Measurements from ENCODE around the gene CLDN17. TPM values are rescaled to one million over a fixed set of nuclear protein-coding genes. Genes with fewer than 3 reads are reported as not detected.

CLDN17 gene
- total RNA-seq, 2 donors from 2014 or later = not detected

GRCh38 chr21:30206551-30207251 lies 40.1 kb upstream of the CLDN17 start:
- Histone ChIP-seq H3K27ac (no peak overlapping the region), H3K9me3 (no peaks in the 10 kb centered on the region), H3K4me3 (no peak overlapping the region), H3K27me3 (replicated peaks; ENCODE audit: insufficient read depth) (no peaks in the 10 kb centered on the region), H3K4me1 (ENCODE audit: control insufficient read depth in 1 of 2, low read depth in 2 of 2) (no peaks in the 10 kb centered on the region), H3K36me3 (no peaks in the 10 kb centered on the region)
- DNase-seq (ENCODE audit: low spot score) (no peak), ATAC-seq (ENCODE audit: insufficient number of reproducible peaks, low FRiP score, low read depth) (no peak)
- no peak for TF ChIP-seq CTCF (IDR thresholded peaks at IDR 0.05)

GRCh38 chr21:30200000-30200399 lies 33.4 kb upstream of the CLDN17 start:
- no peaks in the 10 kb centered on the region for H3K27me3 ChIP-seq (replicated peaks; ENCODE audit: insufficient read depth)
- no peak overlapping the region for H3K27ac ChIP-seq
- DNase-seq (ENCODE audit: low spot score) (no peak), ATAC-seq (ENCODE audit: insufficient number of reproducible peaks, low FRiP score, low read depth) (no peak)
- H3K9me3 ChIP-seq = no peaks in the 10 kb centered on the region
- H3K36me3 ChIP-seq = no peaks in the 10 kb centered on the region
- TF ChIP-seq CTCF (IDR thresholded peaks at IDR 0.05) = no peak
- H3K4me1 ChIP-seq (ENCODE audit: control insufficient read depth in 1 of 2, low read depth in 2 of 2) = no peaks in the 10 kb centered on the region
- no peak overlapping the region for H3K4me3 ChIP-seq

GRCh38 chr21:30194701-30195299 lies 28.2 kb upstream of the CLDN17 start:
- no peak for TF ChIP-seq CTCF (IDR thresholded peaks at IDR 0.05)

GRCh38 chr21:30193201-30193600 lies 26.6 kb upstream of the CLDN17 start:
- H3K36me3 ChIP-seq = no peaks in the 10 kb centered on the region
- no peaks in the 10 kb centered on the region for H3K27me3 ChIP-seq (replicated peaks; ENCODE audit: insufficient read depth)
- no peaks in the 10 kb centered on the region for H3K4me1 ChIP-seq (ENCODE audit: control insufficient read depth in 1 of 2, low read depth in 2 of 2)
- H3K4me3 ChIP-seq = no peak overlapping the region
- ATAC-seq (ENCODE audit: insufficient number of reproducible peaks, low FRiP score, low read depth) = no peak
- no peak overlapping the region for H3K27ac ChIP-seq
- no peak for TF ChIP-seq CTCF (IDR thresholded peaks at IDR 0.05)
- DNase-seq (ENCODE audit: low spot score) = no peak
- no peaks in the 10 kb centered on the region for H3K9me3 ChIP-seq

More at GRCh38 chr21:30194701-30195299, 28.2 kb upstream of the CLDN17 start:
- ATAC-seq (ENCODE audit: insufficient number of reproducible peaks, low FRiP score, low read depth) (no peak), DNase-seq (ENCODE audit: low spot score) (no peak)
- Histone ChIP-seq H3K9me3 (no peaks in the 10 kb centered on the region), H3K27ac (no peak overlapping the region), H3K27me3 (replicated peaks; ENCODE audit: insufficient read depth) (no peaks in the 10 kb centered on the region), H3K4me1 (ENCODE audit: control insufficient read depth in 1 of 2, low read depth in 2 of 2) (no peaks in the 10 kb centered on the region), H3K36me3 (no peaks in the 10 kb centered on the region), H3K4me3 (no peak overlapping the region)

GRCh38 chr21:30190554-30190953 lies 23.9 kb upstream of the CLDN17 start:
- no peak for ATAC-seq (ENCODE audit: insufficient number of reproducible peaks, low FRiP score, low read depth)
- TF ChIP-seq CTCF (IDR thresholded peaks at IDR 0.05) = no peak
- H3K4me1 ChIP-seq (ENCODE audit: control insufficient read depth in 1 of 2, low read depth in 2 of 2) = no peaks in the 10 kb centered on the region

More at GRCh38 chr21:30190554-30190953, 23.9 kb upstream of the CLDN17 start:
- no peaks in the 10 kb centered on the region for H3K9me3 ChIP-seq
- no peak overlapping the region for H3K4me3 ChIP-seq
- no peaks in the 10 kb centered on the region for H3K27me3 ChIP-seq (replicated peaks; ENCODE audit: insufficient read depth)
- H3K27ac ChIP-seq = no peak overlapping the region
- H3K36me3 ChIP-seq = no peaks in the 10 kb centered on the region
- no peak for DNase-seq (ENCODE audit: low spot score)

Measured in thoracic aorta (tissue), 2 donors.